HFFc6 (cell line): Measurements from ENCODE around the gene IMMP2L. TPM values are rescaled to one million over a fixed set of nuclear protein-coding genes. Genes with fewer than 3 reads are reported as not detected.
A peak's percentile ranks its signal among the peaks of the same experiment; 100 is the strongest.

Experiments
- DNase-seq: peaks from one replicate; pipeline ENCODE4 v3.0.0-alpha.2; 2018
- H3K27ac Mint-ChIP-seq: 2 replicates; pipeline ENCODE4 v1.8.0; 2020; ENCODE audit warnings: mild to moderate bottlenecking, mixed read lengths
- H3K27me3 Mint-ChIP-seq: 2 replicates; pipeline ENCODE4 v1.8.0; 2021; ENCODE audit warnings: mild to moderate bottlenecking, moderate library complexity, mixed read lengths; ENCODE audit not compliant: insufficient read depth
- H3K36me3 Mint-ChIP-seq: 2 replicates; pipeline ENCODE4 v1.8.0; 2021; ENCODE audit warnings: low read depth, mixed read lengths
- H3K4me1 Mint-ChIP-seq: 2 replicates; pipeline ENCODE4 v1.8.0; 2020; ENCODE audit warnings: low read depth, mixed read lengths
- H3K4me3 Mint-ChIP-seq: 2 replicates; pipeline ENCODE4 v1.8.0; 2020; ENCODE audit warnings: mild to moderate bottlenecking, moderate library complexity, mixed read lengths
- H3K9me3 Mint-ChIP-seq: 2 replicates; pipeline ENCODE4 v1.8.0; 2020; ENCODE audit warnings: mild to moderate bottlenecking, mixed read lengths
- CTCF ChIP-seq: fragments of 200-600 bp; sonication (generic); IDR thresholded peaks from 2 replicates; pipeline ENCODE4 v1.5.0; 2021; ENCODE audit warnings: antibody characterized with exemption, mild to moderate bottlenecking
- total RNA-seq, 6 experiments: library from RNA; stranded (reverse); fragmentation: NEBNext Ultra II Directional; extraction: Animal tissue kit (Norgen Biotek cat#: 25700); gene quantifications; 2 replicates in 1 of 6; 3 replicates in 5 of 6; pipeline ENCODE4 v1.2.3, GENCODE V29; 2021

Gene IMMP2L
- total RNA-seq, 6 experiments from 2014 or later = 7.2 to 13.6 (median 10.1) TPM

- Mint-ChIP-seq H3K27ac (no peak overlapping the region), H3K36me3 (no peaks in the 10 kb centered on the region; the same call in 1 of the 2 replicates), H3K9me3 (no peaks in the 10 kb centered on the region), H3K27me3 (no peaks in the 10 kb centered on the region), H3K4me3 (no peak overlapping the region), H3K4me1 (peaks cover 4% of the 10 kb centered on the region; the same call in 1 of the 2 replicates)
- no peak for TF ChIP-seq CTCF
- no peak for DNase-seq
Measured at GRCh38 chr7:110803602-110804143, 758.6 kb downstream of the IMMP2L start.

- TF ChIP-seq CTCF = no peak
- no peak overlapping the region for H3K27ac Mint-ChIP-seq
- no peaks in the 10 kb centered on the region for H3K9me3 Mint-ChIP-seq
- H3K27me3 Mint-ChIP-seq = no peaks in the 10 kb centered on the region
- no peaks in the 10 kb centered on the region for H3K4me1 Mint-ChIP-seq
- no peak overlapping the region for H3K4me3 Mint-ChIP-seq
- no peak for DNase-seq
- H3K36me3 Mint-ChIP-seq = no peaks in the 10 kb centered on the region; the same call in 1 of the 2 replicates
Measured at GRCh38 chr7:110801502-110801901, 760.8 kb downstream of the IMMP2L start.

DNA sequence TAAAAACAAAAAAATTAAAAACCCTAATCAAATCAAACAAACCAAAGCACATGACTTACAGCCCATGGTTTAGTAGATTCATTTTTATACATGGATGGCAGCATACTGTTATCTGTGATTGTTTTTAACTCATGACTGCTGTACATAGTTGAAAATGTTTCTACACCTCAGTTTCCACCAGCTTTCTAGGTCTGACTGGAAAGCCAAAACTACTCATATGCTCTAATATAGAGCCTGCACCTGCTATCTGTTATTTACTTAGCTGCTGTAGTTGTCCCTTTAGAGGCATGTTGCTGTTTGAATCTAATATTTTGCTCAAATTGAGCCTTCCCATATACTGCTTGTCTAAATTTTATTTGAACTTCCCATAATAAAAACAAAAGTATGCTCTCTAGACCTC is 761.3 kb downstream of the IMMP2L start:
- DNase-seq = no peak
- Mint-ChIP-seq H3K36me3 (no peaks in the 10 kb centered on the region; the same call in 1 of the 2 replicates), H3K27me3 (no peaks in the 10 kb centered on the region), H3K4me3 (no peak overlapping the region), H3K9me3 (no peaks in the 10 kb centered on the region), H3K4me1 (no peaks in the 10 kb centered on the region), H3K27ac (no peak overlapping the region)
- no peak for TF ChIP-seq CTCF

DNA sequence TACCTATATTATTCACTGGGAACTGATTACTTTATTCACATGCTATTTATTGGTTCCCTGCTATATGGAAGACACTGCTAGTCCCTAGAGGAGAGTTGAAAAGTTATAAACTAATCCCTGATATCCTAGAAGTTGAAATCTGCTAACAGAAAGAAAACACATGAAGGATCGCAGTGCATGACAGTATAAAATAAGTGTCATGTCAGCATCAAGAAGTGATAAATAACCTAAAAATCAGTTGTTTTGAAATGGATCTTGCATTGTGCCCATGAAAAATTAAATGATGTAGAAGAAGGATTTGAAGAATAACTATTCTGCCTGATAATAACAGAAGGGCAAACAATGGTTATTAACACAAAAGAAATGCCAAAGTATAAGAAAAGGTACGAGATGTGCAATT is 764.6 kb downstream of the IMMP2L start:
- DNase-seq = no peak
- Mint-ChIP-seq H3K4me1 (peaks cover under 1% of the 10 kb centered on the region), H3K27me3 (no peaks in the 10 kb centered on the region), H3K36me3 (peaks cover 2% of the 10 kb centered on the region; the same call in 1 of the 2 replicates), H3K27ac (no peak overlapping the region), H3K4me3 (no peak overlapping the region), H3K9me3 (no peaks in the 10 kb centered on the region)
- TF ChIP-seq CTCF = no peak

DNA sequence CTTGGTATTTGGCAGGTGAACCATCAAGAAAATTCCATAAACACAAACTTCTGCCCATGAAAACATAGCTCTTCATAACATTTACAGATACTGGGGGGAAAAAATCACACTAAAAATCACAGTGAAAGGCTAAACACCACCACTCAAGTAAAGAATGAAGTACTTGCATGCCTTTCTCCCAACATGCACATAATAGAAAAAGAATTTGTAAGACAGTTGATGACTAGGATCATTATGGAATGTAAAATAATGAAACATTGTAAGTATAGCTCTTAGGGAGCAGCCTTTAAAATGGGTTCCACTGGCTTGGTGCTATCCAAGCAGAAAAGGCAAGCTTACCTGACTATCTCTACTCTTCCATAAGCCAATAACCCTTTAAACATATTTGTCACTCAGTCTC is 771.3 kb downstream of the IMMP2L start:
- TF ChIP-seq CTCF = no peak
- Mint-ChIP-seq H3K4me1 (peaks cover 10% of the 10 kb centered on the region), H3K9me3 (no peaks in the 10 kb centered on the region), H3K27ac (peak overlapping the region; percentile 11; the same call in 1 of the 2 replicates), H3K27me3 (no peaks in the 10 kb centered on the region), H3K4me3 (0 out of 2 replicates have a peak overlapping the region, but pooled peaks have one; percentile 2), H3K36me3 (0 out of 2 replicates have a peak, but pooled peaks cover 4% of the 10 kb centered on the region)
- DNase-seq = peak; percentile 25
